Sigmoid colon (tissue), 7 donors: ENCODE data around the gene CAPN10. TPM values are rescaled to one million over a fixed set of nuclear protein-coding genes. Genes with fewer than 3 reads are reported as not detected.
A peak's percentile ranks its signal among the peaks of the same experiment; 100 is the strongest.

Experiments
- DNase-seq: peaks from one replicate; pipeline ENCODE4 v3.0.0-alpha.2; 2019
- H3K27ac ChIP-seq, 4 donors: fragments of 200-600 bp; sonication (generic); one replicate each; pipeline ENCODE4 v1.5.1; 2016 to 2019; ENCODE audit warnings: mild to moderate bottlenecking in 1 of 4
- H3K27me3 ChIP-seq, 3 donors: fragments of 200-600 bp; sonication (generic); one replicate each; pipeline ENCODE4 v1.5.1; 2019; ENCODE audit warnings: mild to moderate bottlenecking in 1 of 3
- H3K36me3 ChIP-seq, 4 donors: fragments of 200-600 bp; sonication (generic); one replicate each; pipeline ENCODE4 v1.5.1; 2016 to 2019
- H3K4me1 ChIP-seq, 4 donors: fragments of 200-600 bp; sonication (generic); one replicate each; pipeline ENCODE4 v1.5.1; 2017 to 2019
- H3K4me3 ChIP-seq, 4 donors: fragments of 200-600 bp; sonication (generic); one replicate each; pipeline ENCODE4 v1.5.1; 2017 to 2019; ENCODE audit warnings: mild to moderate bottlenecking in 2 of 4, moderate library complexity in 1 of 4
- H3K9me3 ChIP-seq, 4 donors: fragments of 200-600 bp in 3 of 4; sonication (generic) in 3 of 4; one replicate each; pipeline versions ENCODE4 v1.5.1 to v1.6.1; 2013 to 2019
- CTCF ChIP-seq, 4 experiments: fragments of 450-650 bp in 3 of 4; fragments of 200-600 bp in 1 of 4; IDR thresholded peaks; one replicate each; pipeline ENCODE4 v1.5.1; 2016 to 2019; ENCODE audit warnings: antibody characterized with exemption in 4 of 4, mild to moderate bottlenecking in 3 of 4, moderate library complexity in 2 of 4
- EP300 ChIP-seq, 4 donors: sonication (generic); formaldehyde crosslinking; IDR thresholded peaks; one replicate each; pipeline ENCODE4 v1.6.1; 2017; ENCODE audit warnings: antibody characterized with exemption in 4 of 4
- POLR2A ChIP-seq, 2 donors: fragments of 450-650 bp; IDR thresholded peaks; one replicate each; pipeline ENCODE4 v1.6.1; 2016; ENCODE audit warnings: antibody characterized with exemption in 2 of 2, mild to moderate bottlenecking in 2 of 2, moderate library complexity in 2 of 2
- POLR2AphosphoS5 ChIP-seq, 4 donors: sonication (generic); formaldehyde crosslinking; IDR thresholded peaks; one replicate each; pipeline ENCODE4 v1.6.1; 2017; ENCODE audit warnings: antibody characterized with exemption in 4 of 4
- WGBS, 2 donors: extraction: QIAGEN DNeasy Blood & Tissue Kit; methylation state at CpG; one replicate each; pipeline ENCODE4 v1.1.7; 2013; 5-methylcytosine and 5-hydroxymethylcytosine counted together
- intact Hi-C: fragments of 100-400 bp; cut with DNase I; formaldehyde crosslinking; loops from one replicate; pipeline ENCODE4 v1.15.1; 2023
- polyA plus RNA-seq, 3 donors: library from polyadenylated mRNA; stranded (reverse); fragments of 200-250 nt; gene quantifications; one replicate each; pipeline ENCODE4 v1.2.3, GENCODE V29; 2013
- total RNA-seq, 4 donors: library from RNA; depleted of rRNA; stranded (reverse); fragments of >200 nt; gene quantifications; one replicate each; pipeline ENCODE4 v1.1.0, GENCODE V29; 2016
- donor health status: healthy with polysubstance abuse.
- donor health status: Bipolar disorder and iron deficiency.
- donor health status: healthy.

CAPN10 gene
- total and polyA plus RNA-seq, 7 donors = 10.5 to 33.0 (median 16.4) TPM

DNA sequence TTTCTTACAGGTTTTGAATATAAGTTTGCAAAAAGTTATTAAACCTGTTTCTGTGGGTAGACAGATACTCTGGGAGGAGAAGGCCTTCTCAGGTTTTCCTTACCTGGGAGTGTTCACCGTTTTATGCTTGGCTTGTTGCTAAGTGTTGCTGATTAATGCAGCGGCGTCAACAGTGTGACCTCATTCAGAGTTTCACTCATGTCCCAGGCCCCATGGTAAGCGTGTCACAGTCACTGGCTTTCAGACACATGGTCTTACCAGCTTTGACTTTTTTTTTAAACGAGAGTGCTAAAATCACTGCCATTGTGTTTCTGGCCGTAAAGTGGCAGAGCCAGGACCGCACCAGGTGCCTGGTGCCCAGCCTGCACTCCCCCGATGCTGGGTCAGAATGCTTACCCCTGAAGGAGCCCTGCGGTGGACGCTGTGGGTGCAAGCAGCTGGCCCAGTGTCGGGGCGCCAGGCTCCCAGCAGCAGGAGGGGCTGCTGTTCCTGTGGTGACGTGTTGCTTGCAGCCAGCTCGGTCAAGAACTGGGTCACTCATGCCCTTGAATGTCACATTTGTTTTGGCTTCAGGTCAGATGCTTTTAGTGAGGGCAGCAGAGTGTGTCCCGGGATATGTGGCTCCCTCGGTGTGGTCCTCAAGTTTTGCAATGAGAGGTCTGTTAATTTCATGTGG is 3.5 kb downstream of the CAPN10 start:
- H3K27me3 ChIP-seq = no peaks in the 10 kb centered on the region
- no peaks in the 10 kb centered on the region for H3K9me3 ChIP-seq
- no peak for TF ChIP-seq CTCF (IDR thresholded peaks at IDR 0.05)
- TF ChIP-seq POLR2AphosphoS5 (IDR thresholded peaks at IDR 0.05) = no peak
- TF ChIP-seq POLR2A (IDR thresholded peaks at IDR 0.05) = no peak
- TF ChIP-seq EP300 (IDR thresholded peaks at IDR 0.05) = no peak
- no peak overlapping the region for H3K27ac ChIP-seq
- peaks cover 0 to 32% (median 26%) of the 10 kb centered on the region in 4 donors for H3K4me1 ChIP-seq
- no peak overlapping the region for H3K4me3 ChIP-seq
- 88 to 95% methylated on average over 16 of the region's 16 CpGs for WGBS, 2 donors
- peak; percentile 38 for DNase-seq
- H3K36me3 ChIP-seq = peaks cover 0 to 41% (median 17%) of the 10 kb centered on the region in 4 donors
- intact Hi-C loops = no loop called here

- peaks cover 0 to 32% (median 25%) of the 10 kb centered on the region in 4 donors for H3K4me1 ChIP-seq
Measured at GRCh38 chr2:240590681-240591111, 4.2 kb downstream of the CAPN10 start.

DNA sequence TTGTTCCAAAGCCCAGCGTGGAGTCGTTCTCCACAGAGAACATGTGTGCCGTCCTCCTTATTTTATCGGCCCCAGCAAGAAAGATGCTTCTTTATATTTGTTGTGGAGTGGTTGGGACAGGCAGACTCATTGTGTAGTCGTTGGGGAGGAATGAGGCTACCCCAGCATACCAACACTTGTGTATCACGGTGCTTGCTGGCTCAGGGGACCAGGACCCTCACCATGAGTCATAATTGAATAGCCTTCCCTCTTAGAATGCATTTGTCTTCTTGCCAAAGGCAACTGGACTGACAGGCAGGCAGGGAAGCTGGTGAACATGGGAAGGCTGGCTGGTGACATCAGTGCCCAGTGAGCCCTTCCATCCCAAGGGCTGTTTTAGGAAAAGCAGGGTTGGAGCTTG is 4.7 kb downstream of the CAPN10 start:
- peak; percentile 37 for DNase-seq
- 92 to 94% methylated on average over 6 of the region's 6 CpGs for WGBS, 2 donors
- TF ChIP-seq POLR2A (IDR thresholded peaks at IDR 0.05) (no peak), CTCF (IDR thresholded peaks at IDR 0.05) (no peak), EP300 (IDR thresholded peaks at IDR 0.05) (no peak), POLR2AphosphoS5 (IDR thresholded peaks at IDR 0.05) (no peak)
- Histone ChIP-seq H3K27ac (no peak overlapping the region), H3K9me3 (no peaks in the 10 kb centered on the region), H3K4me3 (no peak overlapping the region), H3K36me3 (peaks cover 0 to 41% (median 19%) of the 10 kb centered on the region in 4 donors), H3K27me3 (no peaks in the 10 kb centered on the region), H3K4me1 (peaks cover 0 to 35% (median 29%) of the 10 kb centered on the region in 4 donors)
- intact Hi-C loops = no loop called here

More at GRCh38 chr2:240590681-240591111, 4.2 kb downstream of the CAPN10 start:
- peaks cover 0 to 41% (median 19%) of the 10 kb centered on the region in 4 donors for H3K36me3 ChIP-seq
- 97% methylated on average over 21 of the region's 21 CpGs for WGBS, 2 donors
- no peak overlapping the region for H3K4me3 ChIP-seq
- no peaks in the 10 kb centered on the region for H3K27me3 ChIP-seq
- intact Hi-C loops = no loop called here
- H3K27ac ChIP-seq = no peak overlapping the region
- TF ChIP-seq POLR2AphosphoS5 (IDR thresholded peaks at IDR 0.05) = no peak
- TF ChIP-seq POLR2A (IDR thresholded peaks at IDR 0.05) = no peak
- no peak for TF ChIP-seq EP300 (IDR thresholded peaks at IDR 0.05)
- TF ChIP-seq CTCF (IDR thresholded peaks at IDR 0.05) = no peak
- no peaks in the 10 kb centered on the region for H3K9me3 ChIP-seq
- DNase-seq = peak; percentile 54

DNA sequence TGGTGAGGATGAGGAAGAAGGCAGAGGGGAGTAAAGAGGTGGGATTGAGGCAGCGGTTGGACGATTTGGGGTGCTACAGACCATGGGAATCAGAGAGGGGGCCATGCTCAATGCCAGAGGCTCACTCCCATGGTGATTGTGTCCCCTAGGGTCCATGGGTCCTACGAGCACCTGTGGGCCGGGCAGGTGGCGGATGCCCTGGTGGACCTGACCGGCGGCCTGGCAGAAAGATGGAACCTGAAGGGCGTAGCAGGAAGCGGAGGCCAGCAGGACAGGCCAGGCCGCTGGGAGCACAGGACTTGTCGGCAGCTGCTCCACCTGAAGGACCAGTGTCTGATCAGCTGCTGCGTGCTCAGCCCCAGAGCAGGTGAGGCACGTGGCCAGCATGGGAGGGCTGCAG is 5.2 kb downstream of the CAPN10 start:
- Histone ChIP-seq H3K27me3 (no peaks in the 10 kb centered on the region), H3K36me3 (peaks cover 0 to 41% (median 19%) of the 10 kb centered on the region in 4 donors), H3K4me1 (peaks cover 0 to 40% (median 35%) of the 10 kb centered on the region in 4 donors), H3K4me3 (no peak overlapping the region), H3K27ac (no peak overlapping the region), H3K9me3 (no peaks in the 10 kb centered on the region)
- DNase-seq = peak; percentile 52
- intact Hi-C loops = no loop called here
- WGBS, 2 donors = 96% methylated on average over 13 of the region's 13 CpGs
- TF ChIP-seq POLR2A (IDR thresholded peaks at IDR 0.05) = no peak

DNA sequence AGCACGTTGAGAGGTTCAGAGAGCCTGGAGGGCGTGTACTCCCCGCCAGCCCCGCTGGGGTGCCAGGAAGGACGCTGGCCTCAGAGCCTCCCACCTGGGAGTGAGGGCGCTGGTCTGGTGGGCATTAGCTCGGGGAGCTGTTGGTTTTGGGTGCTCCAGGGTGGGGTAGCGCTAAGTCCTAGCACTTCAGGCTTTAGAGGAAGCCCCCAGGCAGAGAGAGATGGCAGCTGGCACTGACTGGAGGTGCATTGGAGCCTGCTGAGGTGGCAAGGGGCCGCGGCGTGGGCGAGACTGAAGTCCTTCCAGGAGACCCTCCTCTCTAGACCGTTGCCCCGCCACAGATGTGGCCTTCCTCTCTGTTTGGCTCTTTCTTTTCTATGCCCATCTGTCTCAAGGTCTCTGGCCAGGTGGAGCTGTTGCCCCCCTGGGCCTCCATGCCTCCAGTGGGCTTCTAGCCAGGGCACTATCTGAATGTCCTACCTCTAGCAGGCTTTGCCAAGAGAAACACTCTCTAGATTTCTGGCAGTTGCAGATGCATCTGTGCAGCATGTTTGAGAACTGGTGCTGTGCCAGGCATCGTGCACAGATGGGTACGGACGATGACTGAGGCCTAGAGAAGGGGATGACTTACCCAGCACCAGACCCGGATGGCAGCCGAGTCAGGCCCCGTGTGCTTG is 6.6 kb downstream of the CAPN10 start:
- Histone ChIP-seq H3K4me1 (peaks cover 0 to 38% (median 29%) of the 10 kb centered on the region in 4 donors), H3K36me3 (peaks cover 0 to 47% (median 22%) of the 10 kb centered on the region in 4 donors), H3K27me3 (no peaks in the 10 kb centered on the region), H3K4me3 (no peak overlapping the region), H3K27ac (no peak overlapping the region), H3K9me3 (no peaks in the 10 kb centered on the region)
- TF ChIP-seq POLR2A (IDR thresholded peaks at IDR 0.05) (no peak), EP300 (IDR thresholded peaks at IDR 0.05) (no peak), POLR2AphosphoS5 (IDR thresholded peaks at IDR 0.05) (no peak), CTCF (IDR thresholded peaks at IDR 0.05) (no peak)
- 93 to 94% methylated on average over 20 of the region's 20 CpGs for WGBS, 2 donors
- peak; percentile 46 for DNase-seq
- intact Hi-C loops = no loop called here
